ENCODE results near the gene BARX2.

- TF ChIP-seq CTCF (tag by site-specific recombination; IDR thresholded peaks at IDR 0.05) (no peak), ZNF23 (tag by site-specific recombination; IDR thresholded peaks at IDR 0.05; ENCODE audit: borderline replicate concordance) (no peak), ZNF501 (tag by site-specific recombination; IDR thresholded peaks at IDR 0.05) (no peak), KLF9 (tag by site-specific recombination; IDR thresholded peaks at IDR 0.05; ENCODE audit: low read depth) (no peak), TSHZ1 (tag by site-specific recombination; IDR thresholded peaks at IDR 0.05; ENCODE audit: borderline replicate concordance) (no peak)
Observed at GRCh38 chr11:129451524-129451923, 75.9 kb downstream of the BARX2 start.

All from HEK293 (cell line).